Omental fat pad (tissue), 4 donors: ENCODE results near the gene GABRB3. TPM values are rescaled to one million over a fixed set of nuclear protein-coding genes. Genes with fewer than 3 reads are reported as not detected.

ENCODE experiments used
- ATAC-seq: fragments of 150-250 bp; one replicate; pipeline ENCODE4 v1.9.1; 2016; ENCODE audit warnings: mild to moderate bottlenecking, moderate library complexity; ENCODE audit not compliant: low FRiP score
- DNase-seq: peaks from one replicate; pipeline ENCODE4 v3.0.0-alpha.2; 2019; ENCODE audit warnings: low spot score
- CTCF ChIP-seq, 3 donors: fragments of 450-650 bp; IDR thresholded peaks; one replicate each; pipeline ENCODE4 v1.5.1; 2016 to 2017; ENCODE audit warnings: antibody characterized with exemption in 3 of 3, mild to moderate bottlenecking in 3 of 3, moderate library complexity in 2 of 3
- total RNA-seq, 4 donors: library from RNA; depleted of rRNA; stranded (reverse); fragments of >200 nt; gene quantifications; one replicate each; pipeline ENCODE4 v1.1.0, GENCODE V29; 2016

Gene GABRB3
- total RNA-seq, 4 donors from 2014 or later, result 0.72 to 1.8 (median 1.2) TPM

DNA sequence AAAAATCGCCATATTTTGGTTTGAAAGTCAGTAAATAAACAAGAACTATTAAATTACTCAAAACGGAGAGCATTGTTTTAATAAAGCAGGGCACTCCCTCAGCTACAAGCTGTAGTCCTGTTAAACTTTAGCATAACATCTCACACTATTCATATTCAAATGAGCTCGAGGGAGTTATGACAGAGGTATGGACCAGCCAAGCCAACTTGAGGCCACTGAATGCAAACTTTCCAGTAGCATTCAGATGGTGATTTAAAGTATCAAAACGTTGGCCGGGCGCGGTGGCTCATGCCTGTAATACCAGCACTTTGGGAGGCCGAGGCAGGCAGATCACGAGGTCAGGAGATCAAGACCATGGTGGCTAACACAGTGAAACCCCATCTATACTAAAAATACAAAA, 132.9 kb downstream of the GABRB3 start:
- DNase-seq, result no peak
- no peak for TF ChIP-seq CTCF (IDR thresholded peaks at IDR 0.05)
- ATAC-seq, result no peak

DNA sequence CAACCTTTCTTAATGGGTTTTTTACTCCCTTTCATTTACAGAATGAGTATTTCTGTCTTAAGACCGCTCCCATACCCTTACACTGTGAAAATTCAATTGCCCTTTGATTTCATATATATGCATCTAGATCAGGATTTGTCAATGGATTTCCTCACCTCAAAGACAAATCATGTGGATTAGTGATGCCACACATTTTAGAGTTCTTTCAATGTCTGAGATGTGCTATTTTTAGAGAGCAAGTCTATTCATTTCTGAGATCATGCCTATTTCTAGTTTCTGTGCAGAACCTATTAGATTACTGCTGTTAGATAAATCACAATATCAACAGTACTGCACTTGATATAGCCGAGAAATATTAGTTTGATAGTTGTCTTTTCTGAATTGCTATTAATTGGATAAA, 137.3 kb downstream of the GABRB3 start:
- no peak for TF ChIP-seq CTCF (IDR thresholded peaks at IDR 0.05)
- DNase-seq (no peak), ATAC-seq (no peak)

DNA sequence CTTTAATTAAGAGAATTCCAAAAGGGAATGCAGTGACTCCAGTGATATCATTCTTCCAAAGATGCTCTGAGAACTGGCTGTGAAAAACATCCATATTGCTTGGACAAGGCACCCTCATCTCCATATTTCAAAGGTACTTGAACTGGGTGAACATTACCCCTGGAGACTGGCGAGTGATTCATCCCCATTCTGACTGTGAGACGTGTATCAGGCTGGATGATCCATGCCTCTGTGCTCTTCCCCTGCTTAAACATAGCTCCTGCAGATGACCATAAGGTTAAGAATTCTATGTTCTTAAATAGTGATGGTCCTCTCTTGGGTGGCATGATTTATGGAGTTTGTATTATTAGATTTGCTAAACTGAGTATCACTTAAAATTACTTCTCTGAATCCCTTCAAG, 137.8 kb downstream of the GABRB3 start:
- ATAC-seq, result no peak
- no peak for TF ChIP-seq CTCF (IDR thresholded peaks at IDR 0.05)
- DNase-seq, result no peak

DNA sequence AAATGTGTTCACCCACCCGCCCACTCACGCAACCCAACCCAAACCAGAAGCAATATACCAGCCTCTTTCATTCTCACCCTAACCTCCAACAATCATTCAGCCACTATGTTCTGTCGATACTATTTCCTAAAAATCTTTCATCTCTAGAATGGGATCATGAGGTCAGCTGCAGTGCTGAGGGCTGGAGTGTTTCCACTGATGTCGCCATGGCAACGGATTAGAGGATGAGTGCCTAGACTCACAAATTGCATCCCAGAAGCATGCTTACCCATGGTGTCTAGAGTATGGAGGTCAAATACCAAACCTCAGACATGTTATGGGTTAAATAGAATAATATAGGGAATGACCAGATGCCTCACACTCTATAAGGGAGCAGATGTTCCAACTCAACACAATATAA, 138.5 kb downstream of the GABRB3 start:
- no peak for ATAC-seq
- no peak for DNase-seq
- TF ChIP-seq CTCF (IDR thresholded peaks at IDR 0.05), result no peak

DNA sequence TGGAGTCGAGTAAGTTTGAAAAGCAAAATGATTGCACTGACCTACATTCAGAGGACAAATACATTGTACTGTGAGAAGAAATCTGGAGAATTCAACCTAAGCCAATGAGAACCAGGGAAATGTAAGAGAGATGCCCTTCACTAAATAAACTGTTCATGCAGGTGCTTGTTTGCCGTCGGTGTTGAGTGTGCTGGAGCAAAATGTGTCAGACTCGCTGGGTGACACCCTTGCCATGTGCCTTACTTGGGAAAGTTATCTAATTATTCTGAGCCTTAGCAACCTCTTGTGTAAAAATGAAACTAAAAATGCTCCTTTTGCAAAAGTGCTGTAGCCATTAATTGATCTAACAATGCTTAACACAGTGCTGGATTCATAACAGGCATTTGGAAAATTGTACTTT, 140.4 kb downstream of the GABRB3 start:
- TF ChIP-seq CTCF (IDR thresholded peaks at IDR 0.05), result no peak
- no peak for DNase-seq
- ATAC-seq, result no peak

DNA sequence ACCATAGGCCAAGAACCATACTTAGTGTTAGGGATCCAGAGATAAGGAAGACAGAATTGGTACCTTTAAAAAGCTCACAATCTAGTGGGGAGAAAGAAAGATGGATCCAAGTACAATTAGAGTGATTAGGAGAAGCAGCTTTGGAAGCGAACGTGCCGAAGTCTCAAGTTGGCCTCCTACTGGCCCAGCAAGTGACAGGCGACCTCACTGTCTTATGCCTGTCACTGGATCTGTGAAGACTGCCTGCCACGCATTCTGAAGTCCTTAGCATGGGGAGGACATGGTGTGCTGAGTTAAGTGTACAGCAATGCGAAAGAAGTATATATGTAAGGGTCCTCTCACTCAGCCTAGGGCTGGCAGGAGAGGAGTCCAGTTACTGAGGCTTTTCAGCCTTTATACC, 141.0 kb downstream of the GABRB3 start:
- TF ChIP-seq CTCF (IDR thresholded peaks at IDR 0.05), result no peak
- DNase-seq (no peak), ATAC-seq (no peak)

- DNase-seq, result no peak
- no peak for TF ChIP-seq CTCF (IDR thresholded peaks at IDR 0.05)
- no peak for ATAC-seq
These were observed 142.0 kb downstream of the GABRB3 start for GRCh38 chr15:26630857-26631256.
